Measurements from ENCODE around the gene PAFAH1B1.
"Not testable (repeated sequence)": the region's sequence is repeated elsewhere in the genome, so short reads cannot be mapped to it uniquely, and the experiment has no call there.

PAFAH1B1 gene

GRCh38 chr17:2690165-2691068 is 97.0 kb downstream of the PAFAH1B1 start:
- no peak for DNase-seq (ENCODE audit: low read depth)

GRCh38 chr17:2691069-2691871 is 97.8 kb downstream of the PAFAH1B1 start:
- DNase-seq (ENCODE audit: low read depth), result no peak

GRCh38 chr17:2691965-2692780 is 98.7 kb downstream of the PAFAH1B1 start:
- DNase-seq (ENCODE audit: low read depth), result no peak

- no peak for DNase-seq (ENCODE audit: low read depth)
Measured at GRCh38 chr17:2692781-2693135, 99.3 kb downstream of the PAFAH1B1 start.

DNA sequence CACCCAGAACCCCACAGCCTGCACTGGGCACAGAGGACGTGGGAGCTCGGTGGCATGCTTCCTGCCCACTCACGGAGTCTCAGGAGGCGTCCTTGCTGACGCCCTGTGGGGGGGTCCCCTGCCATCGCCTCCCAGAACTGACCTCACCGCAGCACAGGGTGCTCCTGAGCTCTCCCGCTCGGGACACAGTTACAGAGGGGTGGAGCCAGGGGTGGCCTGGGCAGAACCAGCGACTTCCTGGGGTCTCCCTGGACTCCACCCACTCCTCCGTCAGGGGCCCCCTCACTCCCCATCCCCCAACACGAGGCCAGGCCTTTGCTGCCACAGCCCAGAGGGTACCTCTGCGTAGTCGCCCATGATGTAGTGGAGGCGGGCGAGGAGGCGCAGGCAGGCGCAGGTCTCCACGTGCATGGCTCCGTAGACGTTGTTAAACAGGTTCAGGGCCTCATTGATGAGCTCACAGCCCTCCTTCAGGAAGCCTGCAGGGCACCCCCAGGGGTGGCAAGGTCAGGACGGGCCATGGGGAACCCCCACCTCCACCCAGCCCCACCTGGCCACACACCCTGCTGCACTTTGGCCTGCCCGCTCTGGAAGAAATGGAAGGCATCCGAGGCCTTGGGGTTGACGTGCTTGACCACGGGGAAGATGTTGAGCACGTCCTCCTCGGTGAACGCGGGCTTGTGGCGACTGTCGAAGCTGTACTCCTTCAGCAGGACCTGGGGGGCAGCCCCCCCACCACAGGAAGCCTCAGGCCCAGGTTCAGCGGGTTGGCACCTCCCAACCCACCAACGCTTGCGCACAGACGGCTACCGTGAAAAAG is 100.3 kb downstream of the PAFAH1B1 start:
- DNase-seq (ENCODE audit: low read depth), result no peak

- DNase-seq (ENCODE audit: low read depth), result no peak
Measured at GRCh38 chr17:2694381-2695242, 101.2 kb downstream of the PAFAH1B1 start.

DNA sequence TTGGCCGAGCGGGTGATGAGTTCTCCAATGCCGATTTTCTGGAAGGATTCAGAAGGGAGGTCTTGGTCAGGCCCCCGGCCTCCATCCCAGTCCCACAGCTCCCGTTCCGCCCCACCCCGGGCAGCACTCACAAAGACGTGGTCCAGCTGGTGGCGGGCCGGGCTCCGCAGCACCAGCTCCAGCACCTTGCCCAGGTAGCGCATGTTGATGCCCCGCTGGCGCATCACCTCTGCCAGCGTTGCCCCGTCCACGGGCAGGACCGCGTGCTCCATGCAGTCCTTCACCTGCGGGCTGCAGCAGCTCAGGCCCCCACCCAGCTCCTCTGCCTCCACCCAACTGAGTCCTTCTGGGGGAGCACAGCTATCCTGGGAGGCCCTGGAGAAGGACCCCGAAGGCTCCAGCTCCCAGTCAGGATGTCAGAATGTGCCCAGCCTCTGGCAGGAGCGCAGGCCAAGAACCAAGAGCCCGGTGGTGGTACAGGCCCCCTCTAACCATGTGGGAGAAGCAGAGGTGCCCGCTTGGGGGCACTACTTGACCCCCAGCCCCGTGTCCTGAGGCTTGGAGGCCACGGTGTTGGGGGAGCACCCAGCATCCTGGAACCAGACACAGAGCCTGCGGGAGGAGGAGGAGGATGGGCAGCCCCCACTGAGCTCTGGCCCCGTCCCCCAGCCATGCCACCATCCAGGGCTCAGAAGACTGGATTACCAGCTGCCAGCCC is 101.9 kb downstream of the PAFAH1B1 start:
- DNase-seq (ENCODE audit: low read depth), result no peak

- DNase-seq (ENCODE audit: low read depth), result no peak
Measured at GRCh38 chr17:2695961-2696760, 102.7 kb downstream of the PAFAH1B1 start.

DNA sequence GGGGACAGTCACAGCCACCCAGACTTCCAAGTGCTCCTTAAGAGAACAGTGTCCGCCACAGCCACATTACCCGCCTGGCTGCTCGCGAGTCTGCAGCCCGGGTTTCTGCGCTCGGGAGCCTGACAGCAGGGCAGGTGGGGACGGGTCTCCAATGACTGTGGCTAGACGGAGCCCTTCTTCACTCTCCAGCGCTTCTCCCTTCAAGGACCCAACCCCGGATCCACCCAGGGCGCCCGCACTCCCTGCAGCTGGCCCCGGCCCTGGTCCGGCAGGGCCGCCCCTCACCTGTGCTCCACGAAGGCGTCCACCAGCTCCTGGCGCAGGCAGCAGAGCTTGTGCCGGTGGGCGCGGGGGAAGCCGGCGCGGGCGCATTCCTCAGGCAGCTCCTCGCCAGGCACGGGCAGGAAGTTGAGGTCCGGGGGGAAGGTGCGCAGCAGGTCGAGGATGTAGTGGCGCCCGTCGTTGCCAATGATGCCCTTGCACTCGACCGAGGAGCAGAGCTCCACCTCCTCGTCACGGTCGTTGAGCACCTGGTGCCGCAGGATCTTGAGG is 104.2 kb downstream of the PAFAH1B1 start:
- DNase-seq (ENCODE audit: low read depth), result no peak

DNA sequence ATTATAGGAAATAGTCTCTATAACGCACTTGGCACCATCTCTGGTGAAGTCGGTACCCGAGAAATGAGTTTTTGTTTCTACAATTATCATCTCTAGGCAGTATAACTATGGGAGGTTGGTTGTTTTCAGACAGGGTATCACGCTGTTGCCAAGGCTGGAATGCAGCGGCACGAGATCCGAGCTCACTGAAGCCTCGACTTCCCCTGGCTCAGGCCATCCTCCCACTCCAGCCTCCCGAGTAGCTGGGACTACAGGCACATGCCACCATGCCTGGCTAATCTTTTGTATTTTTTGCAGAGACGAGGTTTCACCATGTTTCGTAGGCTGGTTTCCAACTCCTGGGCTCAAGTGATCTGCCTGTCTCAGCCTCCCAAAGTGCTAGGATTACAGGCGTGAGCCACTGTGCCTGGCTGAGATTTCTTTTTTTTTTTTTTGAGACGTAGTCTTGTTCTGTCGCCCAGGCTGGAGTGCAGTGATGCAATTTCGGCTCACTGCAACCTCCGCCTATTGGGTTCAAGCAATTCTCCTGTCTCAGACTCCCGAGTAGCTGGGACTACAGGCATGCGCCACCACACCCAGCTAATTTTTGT is 105.9 kb downstream of the PAFAH1B1 start:
- not testable (repeated sequence) for DNase-seq (ENCODE audit: low read depth)

GRCh38 chr17:2700030-2700490 is 106.6 kb downstream of the PAFAH1B1 start:
- no peak for DNase-seq (ENCODE audit: low read depth)

GRCh38 chr17:2700491-2701141 is 107.2 kb downstream of the PAFAH1B1 start:
- DNase-seq (ENCODE audit: low read depth), result no peak

DNA sequence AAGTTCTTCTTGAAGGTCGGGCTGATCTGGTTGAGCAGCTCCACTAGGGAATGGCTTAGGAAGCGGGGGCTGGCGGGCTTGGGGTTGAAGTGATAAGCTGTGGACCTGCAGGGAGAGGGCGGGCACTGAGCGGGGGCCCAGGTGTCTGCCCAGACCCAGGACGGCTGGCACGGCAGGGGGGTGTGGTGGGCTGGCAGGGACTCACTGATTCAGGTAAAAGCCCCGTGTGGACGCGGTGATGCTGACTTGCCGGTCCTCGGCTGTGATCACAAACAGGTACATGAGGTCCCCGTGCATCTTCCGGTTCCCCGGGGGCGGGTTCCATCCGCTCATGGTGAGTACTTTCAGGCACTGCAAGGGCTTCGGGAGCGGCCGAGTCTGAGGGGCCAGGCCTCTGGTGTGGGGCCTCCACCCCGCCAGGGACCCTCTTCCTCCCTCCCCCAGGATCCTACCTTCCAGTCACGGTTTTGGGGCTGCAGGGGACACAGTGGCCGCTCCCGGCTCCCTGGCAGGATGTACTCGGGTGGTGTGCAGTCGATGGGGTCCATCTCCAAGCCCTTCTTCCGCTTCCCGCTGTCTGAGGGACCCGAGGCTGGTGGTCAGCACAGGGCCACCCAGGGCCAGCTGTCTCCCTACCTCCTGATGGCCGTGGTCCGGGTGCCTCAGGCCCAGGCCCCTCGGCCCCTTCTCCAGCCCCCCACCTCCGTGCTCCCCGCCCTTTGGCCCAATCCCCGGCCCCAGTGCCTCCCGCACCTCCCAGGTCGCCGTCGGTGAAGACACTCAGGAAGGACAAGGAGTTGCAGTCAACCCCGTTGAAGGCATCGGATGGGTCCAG is 107.9 kb downstream of the PAFAH1B1 start:
- DNase-seq (ENCODE audit: low read depth), result no peak

GRCh38 chr17:2701996-2702741 is 108.7 kb downstream of the PAFAH1B1 start:
- DNase-seq (ENCODE audit: low read depth), result no peak

DNA sequence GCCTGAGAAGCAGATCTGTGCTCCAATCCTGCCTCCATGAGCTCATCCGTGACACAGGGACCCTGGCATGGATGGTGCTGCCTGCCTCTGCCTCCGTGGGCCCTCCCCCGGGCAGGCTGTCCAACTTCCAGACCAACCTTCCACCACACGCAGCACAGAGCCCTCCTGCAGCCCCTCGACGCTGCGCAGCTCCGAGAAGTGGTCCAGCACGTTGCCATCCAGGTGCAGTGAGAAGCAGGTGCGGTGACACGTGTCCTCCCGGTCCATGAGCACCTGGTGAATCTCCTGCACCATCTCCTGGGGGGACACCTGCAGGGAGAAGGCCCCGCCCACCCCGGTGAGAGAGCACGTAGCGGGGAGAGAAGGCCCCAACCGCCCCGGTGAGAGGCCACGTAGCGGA is 109.7 kb downstream of the PAFAH1B1 start:
- no peak for DNase-seq (ENCODE audit: low read depth)

DNA sequence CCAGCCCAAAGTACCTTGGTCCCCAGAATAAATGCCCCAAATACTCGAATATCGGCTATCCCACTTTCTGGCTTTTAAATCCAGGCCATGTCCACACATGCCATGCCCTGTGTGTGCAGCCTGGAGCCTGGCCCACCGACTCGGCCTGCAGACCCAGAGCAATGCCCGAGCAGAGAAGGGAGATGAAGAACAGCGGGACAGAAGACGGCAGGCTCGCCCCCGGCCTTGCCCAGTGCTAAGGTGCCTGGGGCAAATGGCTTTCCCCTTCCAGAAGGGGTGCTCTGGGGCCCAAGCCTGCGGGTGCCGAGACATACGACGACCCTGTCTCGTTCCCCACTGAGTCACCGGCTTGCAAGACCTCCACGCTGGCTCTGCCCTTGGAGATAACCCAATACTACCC is 110.2 kb downstream of the PAFAH1B1 start:
- no peak for DNase-seq (ENCODE audit: low read depth)

Data from iris pigment epithelial cell (primary cell).